Measurements from ENCODE around the gene EEF1AKMT1. TPM values are rescaled to one million over a fixed set of nuclear protein-coding genes. Genes with fewer than 3 reads are reported as not detected.

EEF1AKMT1 gene, protein sequence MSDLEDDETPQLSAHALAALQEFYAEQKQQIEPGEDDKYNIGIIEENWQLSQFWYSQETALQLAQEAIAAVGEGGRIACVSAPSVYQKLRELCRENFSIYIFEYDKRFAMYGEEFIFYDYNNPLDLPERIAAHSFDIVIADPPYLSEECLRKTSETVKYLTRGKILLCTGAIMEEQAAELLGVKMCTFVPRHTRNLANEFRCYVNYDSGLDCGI
- 11.3 and 16.5 TPM in 2 replicates for total RNA-seq (2022)
- percentile 73 among the genes with signal in this experiment for Bru-seq, nascent RNA
- percentile 61 among the genes with signal in this experiment for BruChase-seq, experiment 1, labeled RNA remaining after a 6-hour chase
- BruChase-seq, experiment 2, labeled RNA remaining after a 2-hour chase = percentile 64 among the genes with signal in this experiment
- long read RNA-seq, transcript EEF1AKMT1-202 (5 exons, 1,042 nt) = major isoform, 20 of 51 reads
- long read RNA-seq, partial matches to known transcripts = 3 of 51 reads
- long read RNA-seq, other reads (novel, unspliced or antisense) = 27 of 51 reads

DNA sequence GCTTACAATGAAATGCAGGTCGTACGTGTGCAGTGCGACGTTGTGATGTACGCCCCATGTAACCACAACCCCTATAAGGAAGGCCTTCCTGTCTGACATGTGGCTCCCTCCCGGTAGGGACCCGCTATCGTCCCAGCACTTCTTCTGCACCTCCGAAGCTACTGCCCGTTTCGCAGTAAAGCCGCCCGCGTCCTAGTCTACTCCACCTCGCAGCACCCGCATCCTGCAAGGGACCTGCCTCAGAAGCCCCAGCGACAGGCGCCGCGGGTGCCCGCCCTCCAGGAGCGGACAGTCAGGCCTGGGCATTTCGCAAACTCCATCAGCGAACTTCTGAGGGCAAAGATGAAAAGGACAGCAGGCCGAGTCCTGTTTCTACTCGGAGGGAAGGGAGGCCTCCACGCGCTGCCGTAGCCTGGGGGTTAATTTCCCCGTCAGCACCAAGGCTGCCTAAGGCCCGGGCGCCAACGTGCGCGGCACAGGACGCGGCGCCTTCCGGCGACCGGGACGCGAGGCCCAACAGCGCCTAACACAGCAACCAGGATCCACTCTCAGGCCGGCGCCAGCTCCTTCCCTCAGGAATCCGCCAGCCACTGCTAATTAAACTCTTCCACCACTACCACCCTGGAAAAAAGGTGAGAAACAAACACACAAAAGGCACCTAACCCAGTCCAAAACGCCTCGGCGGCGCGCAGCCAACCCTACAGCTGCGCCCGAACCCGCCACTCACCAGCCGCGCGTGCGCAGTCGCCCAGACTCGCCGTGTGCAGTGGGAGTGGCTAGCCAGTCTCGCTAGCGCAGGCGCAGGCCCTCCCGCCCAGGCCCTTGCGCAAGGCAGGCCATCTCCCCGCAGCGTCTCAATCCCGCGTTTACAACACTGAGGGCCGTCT is at the start of gene EEF1AKMT1:
EEF1AKMT1 (minus strand) TSS at position 768 of the 887 bp plus-strand sequence. CDS start 16,363 bp downstream, outside the sequence.
- ChIA-PET POLR2A (interaction anchor here (0.6 to 4.3 kb wide), 11 partner anchors 9 to 581 kb away, joined by 3 to 22 read pairs (median 5); partner anchors contain the start of gene XPO4), CTCF (interaction anchor here (0.6 to 1.3 kb wide), 4 partner anchors 11 to 279 kb away, joined by 3 to 4 read pairs (median 3); no protein-coding TSS in a partner anchor)
- Mint-ChIP-seq H3K27ac (ENCODE audit: low read depth, unreplicated experiment) (peak within 1 kb of the TSS; percentile 93), H3K27me3 (ENCODE audit: insufficient read depth, unreplicated experiment) (no peaks in the 10 kb centered on the region), H3K4me1 (ENCODE audit: insufficient read depth, unreplicated experiment) (peaks cover 6% of the 10 kb centered on the region), H3K36me3 (ENCODE audit: insufficient read depth, unreplicated experiment) (peaks cover 41% of the 10 kb centered on the region), H3K4me3 (ENCODE audit: unreplicated experiment) (peak within 1 kb of the TSS; percentile 83), H3K9me3 (ENCODE audit: unreplicated experiment) (peaks cover 11% of the 10 kb centered on the region)
- intact Hi-C loops (cut with micrococcal nuclease) = loop anchor here (1.0 to 5.0 kb wide), 2 partner anchors 55 to 591 kb away; no protein-coding TSS in a partner anchor
- TSS peak; percentile 64 for BruUV-seq (replicated peaks)
- TF ChIP-seq, protein P1, sequence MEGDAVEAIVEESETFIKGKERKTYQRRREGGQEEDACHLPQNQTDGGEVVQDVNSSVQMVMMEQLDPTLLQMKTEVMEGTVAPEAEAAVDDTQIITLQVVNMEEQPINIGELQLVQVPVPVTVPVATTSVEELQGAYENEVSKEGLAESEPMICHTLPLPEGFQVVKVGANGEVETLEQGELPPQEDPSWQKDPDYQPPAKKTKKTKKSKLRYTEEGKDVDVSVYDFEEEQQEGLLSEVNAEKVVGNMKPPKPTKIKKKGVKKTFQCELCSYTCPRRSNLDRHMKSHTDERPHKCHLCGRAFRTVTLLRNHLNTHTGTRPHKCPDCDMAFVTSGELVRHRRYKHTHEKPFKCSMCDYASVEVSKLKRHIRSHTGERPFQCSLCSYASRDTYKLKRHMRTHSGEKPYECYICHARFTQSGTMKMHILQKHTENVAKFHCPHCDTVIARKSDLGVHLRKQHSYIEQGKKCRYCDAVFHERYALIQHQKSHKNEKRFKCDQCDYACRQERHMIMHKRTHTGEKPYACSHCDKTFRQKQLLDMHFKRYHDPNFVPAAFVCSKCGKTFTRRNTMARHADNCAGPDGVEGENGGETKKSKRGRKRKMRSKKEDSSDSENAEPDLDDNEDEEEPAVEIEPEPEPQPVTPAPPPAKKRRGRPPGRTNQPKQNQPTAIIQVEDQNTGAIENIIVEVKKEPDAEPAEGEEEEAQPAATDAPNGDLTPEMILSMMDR (IDR thresholded peaks at IDR 0.05; ENCODE audit: unreplicated experiment) = no peak
- DNase-seq (ENCODE audit: unreplicated experiment) = peak; percentile 93

DNA sequence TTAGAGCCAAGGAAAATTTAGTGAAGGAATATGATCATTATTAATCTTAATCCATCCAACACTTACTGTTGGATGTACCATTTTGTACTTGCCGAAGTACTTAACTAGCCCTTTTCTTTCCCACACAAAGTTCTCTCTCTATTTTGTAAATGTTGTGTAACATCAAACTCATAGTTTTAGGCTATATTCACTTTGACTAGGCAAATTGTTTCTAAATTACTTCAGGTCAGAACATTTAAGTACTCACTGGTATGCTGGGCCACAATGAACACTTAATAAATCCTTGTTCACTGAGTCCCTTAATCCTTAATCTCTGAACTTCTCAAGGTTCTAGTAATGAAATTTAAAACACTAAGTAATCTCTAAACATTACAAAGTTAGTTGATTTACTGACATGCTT is 49.3 kb upstream of the EEF1AKMT1 start:
- Mint-ChIP-seq H3K27me3 (ENCODE audit: insufficient read depth, unreplicated experiment) (no peaks in the 10 kb centered on the region), H3K4me3 (ENCODE audit: unreplicated experiment) (no peak overlapping the region), H3K9me3 (ENCODE audit: unreplicated experiment) (no peaks in the 10 kb centered on the region), H3K36me3 (ENCODE audit: insufficient read depth, unreplicated experiment) (peaks cover 31% of the 10 kb centered on the region), H3K4me1 (ENCODE audit: insufficient read depth, unreplicated experiment) (no peaks in the 10 kb centered on the region), H3K27ac (ENCODE audit: low read depth, unreplicated experiment) (no peak overlapping the region)
- no TSS peak for BruUV-seq (replicated peaks)
- DNase-seq (ENCODE audit: unreplicated experiment) = no peak
- intact Hi-C loops (cut with micrococcal nuclease) = no loop called here
- ChIA-PET CTCF (interaction anchor here (0.6 to 1.0 kb wide), 4 partner anchors 261 to 457 kb away, joined by 3 to 4 read pairs (median 3); no protein-coding TSS in a partner anchor), POLR2A (interaction anchor here (0.5 kb wide), 1 partner anchor 82 kb away, joined by 3 read pairs; no protein-coding TSS in a partner anchor)
- TF ChIP-seq, protein P1 (IDR thresholded peaks at IDR 0.05; ENCODE audit: unreplicated experiment) = no peak

DNA sequence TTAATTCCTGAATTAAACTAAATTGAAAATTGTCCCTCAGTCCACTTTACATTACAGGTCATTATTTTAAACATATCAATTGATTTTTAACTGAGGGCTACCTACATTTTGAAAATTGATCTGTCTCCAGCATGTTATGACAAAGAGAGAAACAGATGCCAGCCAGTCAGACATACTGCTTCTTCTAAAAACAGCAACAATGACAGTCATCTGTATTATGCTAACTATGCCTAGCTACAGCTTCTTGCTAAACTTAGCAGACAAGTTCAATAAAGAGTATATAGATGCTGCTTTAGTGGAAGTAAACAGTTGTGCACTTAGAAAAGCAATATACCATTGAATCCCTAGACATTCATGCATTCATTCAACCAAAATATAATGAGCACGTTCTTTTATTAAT is 48.6 kb upstream of the EEF1AKMT1 start:
- Mint-ChIP-seq H3K9me3 (ENCODE audit: unreplicated experiment) (no peaks in the 10 kb centered on the region), H3K27ac (ENCODE audit: low read depth, unreplicated experiment) (no peak overlapping the region), H3K4me1 (ENCODE audit: insufficient read depth, unreplicated experiment) (no peaks in the 10 kb centered on the region), H3K4me3 (ENCODE audit: unreplicated experiment) (no peak overlapping the region), H3K36me3 (ENCODE audit: insufficient read depth, unreplicated experiment) (peaks cover 31% of the 10 kb centered on the region), H3K27me3 (ENCODE audit: insufficient read depth, unreplicated experiment) (no peaks in the 10 kb centered on the region)
- ChIA-PET CTCF (no interaction called here), POLR2A (interaction anchor here (0.5 to 1.0 kb wide), 2 partner anchors 83 to 627 kb away, joined by 3 read pairs; no protein-coding TSS in a partner anchor)
- TF ChIP-seq, protein P1 (IDR thresholded peaks at IDR 0.05; ENCODE audit: unreplicated experiment) = no peak
- DNase-seq (ENCODE audit: unreplicated experiment) = no peak
- BruUV-seq (replicated peaks) = no TSS peak
- intact Hi-C loops (cut with micrococcal nuclease) = no loop called here

All from MCF 10A (cell line).